ENCODE measurements around the gene LBP. TPM values are rescaled to one million over a fixed set of nuclear protein-coding genes. Genes with fewer than 3 reads are reported as not detected.

Gene LBP
- total RNA-seq, 1 experiment from 2014 or later, result not detected

DNA sequence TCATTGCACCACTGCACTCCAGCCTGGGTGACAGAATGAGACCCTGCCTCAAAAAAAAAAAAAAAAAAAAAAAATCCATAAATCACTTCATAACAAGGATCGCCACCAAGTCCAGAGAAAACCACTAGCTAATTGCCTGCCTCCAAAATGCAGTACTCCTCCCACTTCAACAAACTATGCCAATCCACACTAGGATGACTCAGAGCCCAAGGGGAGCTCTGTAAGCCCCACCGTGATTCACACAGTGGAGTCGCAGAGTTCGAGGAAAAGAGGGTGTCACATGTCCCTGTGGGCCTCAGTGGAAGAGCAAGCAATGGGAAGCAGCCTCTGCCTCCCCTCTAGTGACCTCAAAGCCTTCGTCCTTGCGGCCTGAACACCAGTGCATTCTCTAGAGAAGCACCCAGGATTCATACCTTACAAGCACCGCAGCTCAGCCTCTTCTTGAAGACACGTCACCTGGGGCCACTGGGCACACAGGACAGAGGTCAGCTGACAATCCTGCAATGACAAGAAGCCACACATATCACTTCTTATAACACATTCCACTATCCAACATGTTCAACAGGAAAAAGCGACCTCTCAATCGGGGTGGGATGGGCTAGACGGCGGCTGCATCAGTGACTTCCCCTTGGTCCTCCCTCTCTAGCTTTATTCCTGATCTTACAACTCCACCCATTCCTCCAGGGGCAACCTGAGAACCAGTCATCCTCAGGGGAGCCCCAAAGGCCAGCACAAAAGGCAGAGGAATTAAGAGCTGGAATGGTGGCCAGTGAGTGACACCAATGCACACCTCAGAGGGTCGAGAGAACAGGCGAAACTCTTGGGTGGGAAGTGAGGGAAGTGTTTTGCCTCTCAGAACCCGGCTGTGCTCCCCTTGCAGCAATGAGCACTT lies 80.0 kb downstream of the LBP start:
- no peak overlapping the region for H3K27ac ChIP-seq (ENCODE audit: low read depth, low read length, poor library complexity, severe bottlenecking)
- H3K4me3 ChIP-seq (ENCODE audit: low read depth, low read length, poor library complexity, severe bottlenecking), result no peak overlapping the region
- no peaks in the 10 kb centered on the region for H3K27me3 ChIP-seq (replicated peaks; ENCODE audit: insufficient read depth, low read depth, low read length, poor library complexity)
- intact Hi-C loops (cut with micrococcal nuclease; ENCODE audit: unreplicated experiment), result no loop called here
- H3K36me3 ChIP-seq (ENCODE audit: insufficient read depth, low read length, poor library complexity, severe bottlenecking), result peaks cover 100% of the 10 kb centered on the region
- CTCF ChIA-PET, result interaction anchor here (0.7 to 1.1 kb wide), 2 partner anchors 9 to 20 kb away, joined by 4 to 5 read pairs; partner anchors contain the start of gene SNHG17
- BruUV-seq (replicated peaks), result no TSS peak
- TF ChIP-seq, protein P1, sequence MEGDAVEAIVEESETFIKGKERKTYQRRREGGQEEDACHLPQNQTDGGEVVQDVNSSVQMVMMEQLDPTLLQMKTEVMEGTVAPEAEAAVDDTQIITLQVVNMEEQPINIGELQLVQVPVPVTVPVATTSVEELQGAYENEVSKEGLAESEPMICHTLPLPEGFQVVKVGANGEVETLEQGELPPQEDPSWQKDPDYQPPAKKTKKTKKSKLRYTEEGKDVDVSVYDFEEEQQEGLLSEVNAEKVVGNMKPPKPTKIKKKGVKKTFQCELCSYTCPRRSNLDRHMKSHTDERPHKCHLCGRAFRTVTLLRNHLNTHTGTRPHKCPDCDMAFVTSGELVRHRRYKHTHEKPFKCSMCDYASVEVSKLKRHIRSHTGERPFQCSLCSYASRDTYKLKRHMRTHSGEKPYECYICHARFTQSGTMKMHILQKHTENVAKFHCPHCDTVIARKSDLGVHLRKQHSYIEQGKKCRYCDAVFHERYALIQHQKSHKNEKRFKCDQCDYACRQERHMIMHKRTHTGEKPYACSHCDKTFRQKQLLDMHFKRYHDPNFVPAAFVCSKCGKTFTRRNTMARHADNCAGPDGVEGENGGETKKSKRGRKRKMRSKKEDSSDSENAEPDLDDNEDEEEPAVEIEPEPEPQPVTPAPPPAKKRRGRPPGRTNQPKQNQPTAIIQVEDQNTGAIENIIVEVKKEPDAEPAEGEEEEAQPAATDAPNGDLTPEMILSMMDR (conservative IDR thresholded peaks at IDR 0.05; ENCODE audit: low read depth, low read length), result no peak
- no peak for TF ChIP-seq EZH2 (IDR thresholded peaks at IDR 0.05; ENCODE audit: borderline replicate concordance, low read depth, low read length, poor library complexity, severe bottlenecking)
- no peaks in the 10 kb centered on the region for H3K9me3 ChIP-seq (ENCODE audit: low read depth, low read length, poor library complexity, severe bottlenecking)
- POLR2A ChIA-PET (ENCODE audit: low non-redundant PET), result interaction anchor here (0.5 kb wide), 1 partner anchor 8 kb away, joined by 17 read pairs; no protein-coding TSS in a partner anchor
- peak; percentile 75 for DNase-seq (ENCODE audit: low spot score)
- H3K4me1 ChIP-seq (ENCODE audit: insufficient read depth, low read length, poor library complexity, severe bottlenecking), result peaks cover 4% of the 10 kb centered on the region

Other genes with a start within 250 kb of the LBP start
- 0.43 and 0.85 TPM in 2 replicates for gene TGM2, start 181.2 kb upstream of the LBP start, total RNA-seq (2021)
- gene KIAA1755, start 85.7 kb upstream of the LBP start, total RNA-seq (2021), result not detected in 2 replicates
- not detected in 2 replicates for gene BPI, start 42.3 kb upstream of the LBP start, total RNA-seq (2021)
- gene SNHG17, start 88.8 kb downstream of the LBP start, total RNA-seq (2021), result 91.4 and 105 TPM in 2 replicates
- 32.6 and 34.4 TPM in 2 replicates for gene RALGAPB, start 126.4 kb downstream of the LBP start, total RNA-seq (2021)
- gene ADIG, start 234.7 kb downstream of the LBP start, total RNA-seq (2021), result not detected in 2 replicates

Measured in A673 (cell line).